ENCODE measurements around the gene MORN4.

Gene MORN4

GRCh38 chr10:97570146-97570788, 63.0 kb downstream of the MORN4 start:
- no peaks in the 10 kb centered on the region for H3K27me3 Mint-ChIP-seq
- no peaks in the 10 kb centered on the region for H3K4me1 Mint-ChIP-seq (ENCODE audit: low read depth)
- H3K4me3 Mint-ChIP-seq: no peak overlapping the region
- peaks cover 36% of the 10 kb centered on the region for H3K36me3 Mint-ChIP-seq (ENCODE audit: low read depth)
- H3K27ac Mint-ChIP-seq: no peak overlapping the region
- H3K9me3 Mint-ChIP-seq: no peaks in the 10 kb centered on the region
- intact Hi-C loops (cut with micrococcal nuclease): loop anchor here (5.0 to 10.0 kb wide), 2 partner anchors 42 to 85 kb away; no protein-coding TSS in a partner anchor

GRCh38 chr10:97567891-97568290, 65.4 kb downstream of the MORN4 start:
- intact Hi-C loops (cut with micrococcal nuclease): no loop called here
- Mint-ChIP-seq H3K4me3 (no peak overlapping the region), H3K9me3 (no peaks in the 10 kb centered on the region), H3K27me3 (no peaks in the 10 kb centered on the region), H3K27ac (no peak overlapping the region), H3K36me3 (ENCODE audit: low read depth) (peaks cover 36% of the 10 kb centered on the region), H3K4me1 (ENCODE audit: low read depth) (no peaks in the 10 kb centered on the region)

DNA sequence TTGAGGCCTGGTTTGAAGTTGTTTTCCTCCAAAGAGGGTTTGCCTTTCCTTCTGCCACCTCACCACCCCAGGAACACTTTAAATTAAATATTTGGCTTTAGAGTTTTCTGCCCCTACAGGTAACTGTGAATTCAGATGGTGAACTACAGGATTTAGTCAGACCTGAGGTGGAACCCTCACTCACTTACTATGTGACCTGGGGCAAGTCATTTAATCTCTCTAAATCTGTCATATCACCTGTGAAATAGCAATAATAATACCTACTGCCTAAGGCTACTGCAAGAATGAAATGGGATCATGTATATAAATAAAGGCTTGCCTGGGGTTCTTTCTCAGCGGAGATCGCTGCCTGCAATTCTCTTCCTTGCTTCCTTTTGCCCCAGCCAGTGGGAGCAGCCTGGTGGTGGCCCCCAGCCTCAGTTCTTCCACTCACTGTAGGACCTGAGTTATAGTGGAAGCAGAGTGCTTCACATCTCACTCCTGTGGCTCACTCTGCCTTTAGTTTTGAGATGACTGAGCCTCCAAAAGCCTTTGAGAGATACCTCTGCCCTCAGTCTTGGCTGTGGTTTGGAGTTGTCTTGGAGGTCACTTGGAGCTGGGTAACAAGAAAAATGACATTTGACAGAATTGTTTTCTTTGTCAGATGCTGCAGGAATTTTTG, 66.8 kb downstream of the MORN4 start:
- Mint-ChIP-seq H3K4me3 (no peak overlapping the region), H3K27me3 (no peaks in the 10 kb centered on the region), H3K36me3 (ENCODE audit: low read depth) (peaks cover 35% of the 10 kb centered on the region), H3K9me3 (no peaks in the 10 kb centered on the region), H3K27ac (no peak overlapping the region), H3K4me1 (ENCODE audit: low read depth) (no peaks in the 10 kb centered on the region)
- intact Hi-C loops (cut with micrococcal nuclease): no loop called here

- intact Hi-C loops (cut with micrococcal nuclease): no loop called here
- no peak overlapping the region for H3K4me3 Mint-ChIP-seq
- no peaks in the 10 kb centered on the region for H3K9me3 Mint-ChIP-seq
- peaks cover 18% of the 10 kb centered on the region for H3K36me3 Mint-ChIP-seq (ENCODE audit: low read depth)
- H3K27me3 Mint-ChIP-seq: no peaks in the 10 kb centered on the region
- no peak overlapping the region for H3K27ac Mint-ChIP-seq
- H3K4me1 Mint-ChIP-seq (ENCODE audit: low read depth): no peaks in the 10 kb centered on the region
Observed at GRCh38 chr10:97564776-97565175, 68.5 kb downstream of the MORN4 start.
